Endothelial cell of umbilical vein (primary cell): ENCODE data around the gene RAB3C. TPM values are rescaled to one million over a fixed set of nuclear protein-coding genes. Genes with fewer than 3 reads are reported as not detected.

Source experiments
- BruUV-seq: library from RNA; stranded (reverse); fragments of 400-500 nt; replicated peaks from 2 replicates; lab custom pipeline; 2021; lab: Mats Ljungman, UMichigan
- CTCF ChIA-PET: fragments of 300-600, 350-600 bp; sonication (Branson Sonifier 250); formaldehyde crosslinking; loops from one replicate; lab custom pipeline; 2021; ENCODE audit warnings: antibody characterized with exemption, inconsistent platforms; lab: Charles Lee
- POLR2A ChIA-PET: fragments of 300-600, 350-600 bp; sonication (Branson Sonifier 250); formaldehyde crosslinking; loops from one replicate; lab custom pipeline; 2021; ENCODE audit warnings: antibody characterized with exemption, inconsistent platforms; lab: Charles Lee
- DNase-seq: peaks from one replicate; pipeline ENCODE4 v3.0.0-alpha.2; 2011; ENCODE audit warnings: low read depth, low spot score
- FAIRE-seq: peaks from 2 replicates; lab custom pipeline; 2011; peaks lifted over from hg19 to GRCh38; lab: Jason Lieb, UNC
- H2AFZ ChIP-seq: 2 replicates; pipeline ENCODE4 v1.6.0; 2012; ENCODE audit warnings: low read depth, low read length, control low read depth, inconsistent platforms
- H3K27ac ChIP-seq: 2 replicates; pipeline ENCODE4 v1.5.1; 2011; ENCODE audit warnings: low read depth, mild to moderate bottlenecking, control low read depth, low read length, moderate library complexity; ENCODE audit not compliant: insufficient read depth
- H3K27me3 ChIP-seq, 2 experiments: 2 replicates each; pipeline versions ENCODE4 v1.6.0 to v1.6.1; 2011; ENCODE audit warnings: low read length in 2 of 2, mixed read lengths in 1 of 2; ENCODE audit not compliant: control insufficient read depth in 2 of 2, insufficient read depth in 2 of 2
- H3K36me3 ChIP-seq, 2 experiments: 2 replicates in 1 of 2; 3 replicates in 1 of 2; pipeline ENCODE4 v1.5.1; 2011; ENCODE audit warnings: low read length in 2 of 2, mild to moderate bottlenecking in 1 of 2, moderate library complexity in 1 of 2; ENCODE audit not compliant: control insufficient read depth in 2 of 2, insufficient read depth in 2 of 2; ENCODE audit errors: extremely low read depth in 1 of 2
- H3K4me1 ChIP-seq: 3 replicates; pipeline ENCODE4 v1.5.1; 2011; ENCODE audit warnings: mild to moderate bottlenecking, low read length; ENCODE audit not compliant: control insufficient read depth, insufficient read depth; ENCODE audit errors: extremely low read depth
- H3K4me2 ChIP-seq: 2 replicates; pipeline ENCODE4 v1.6.1; 2011; ENCODE audit warnings: low read length, control low read depth, mixed read lengths; ENCODE audit not compliant: insufficient read depth
- H3K4me3 ChIP-seq, 3 experiments: fragments of 200-600 bp in 1 of 3; sonication (generic), shearing (Covaris generic) in 1 of 3; replicated peaks in 1 of 3; 2 replicates each; pipeline ENCODE4 v1.5.1; 2011 to 2016; ENCODE audit warnings: control low read depth in 3 of 3, low read length in 3 of 3, mild to moderate bottlenecking in 2 of 3, inconsistent platforms in 1 of 3, low read depth in 1 of 3, moderate library complexity in 1 of 3; ENCODE audit not compliant: insufficient read depth in 1 of 3
- H3K79me2 ChIP-seq: 2 replicates; pipeline ENCODE4 v1.6.0; 2012; ENCODE audit warnings: low read length, inconsistent platforms; ENCODE audit not compliant: control insufficient read depth, insufficient read depth
- H3K9ac ChIP-seq: replicated peaks from 2 replicates; pipeline ENCODE3; 2011; ENCODE audit warnings: low read length, control low read depth; ENCODE audit not compliant: insufficient read depth; ENCODE audit errors: extremely low read depth
- H3K9me1 ChIP-seq: replicated peaks from 3 replicates; pipeline ENCODE4 v1.6.0; 2011; ENCODE audit warnings: mild to moderate bottlenecking, low read length; ENCODE audit not compliant: control insufficient read depth, insufficient read depth; ENCODE audit errors: extremely low read depth
- H3K9me3 ChIP-seq: replicated peaks from 2 replicates; pipeline ENCODE4 v1.5.1; 2012; ENCODE audit warnings: low read length, inconsistent platforms; ENCODE audit not compliant: control insufficient read depth, insufficient read depth
- H4K20me1 ChIP-seq: replicated peaks from 2 replicates; pipeline ENCODE3; 2011; ENCODE audit warnings: mild to moderate bottlenecking, low read length; ENCODE audit not compliant: control insufficient read depth, insufficient read depth; ENCODE audit errors: extremely low read depth
- CTCF ChIP-seq, 2 donors: IDR thresholded peaks; 1 replicate in 1 of 2; 2 replicates in 1 of 2; pipeline ENCODE4 v1.5.1; 2011; ENCODE audit warnings: low read length in 2 of 2, mild to moderate bottlenecking in 2 of 2, moderate library complexity in 2 of 2, control low read depth in 1 of 2, inconsistent platforms in 1 of 2, low read depth in 1 of 2; ENCODE audit not compliant: insufficient read depth in 1 of 2; ENCODE audit errors: extremely low read depth in 1 of 2
- EZH2 ChIP-seq: IDR thresholded peaks from 2 replicates; pipeline ENCODE4 v1.6.1; 2012; ENCODE audit warnings: borderline replicate concordance, low read depth, mild to moderate bottlenecking, moderate library complexity, low read length, inconsistent platforms; ENCODE audit not compliant: severe bottlenecking
- FOS ChIP-seq: IDR thresholded peaks from 2 replicates; pipeline ENCODE4 v1.6.1; 2011; ENCODE audit warnings: mild to moderate bottlenecking, low read length, moderate library complexity, borderline replicate concordance; ENCODE audit not compliant: insufficient read depth
- GATA2 ChIP-seq: IDR thresholded peaks from 2 replicates; pipeline ENCODE4 v1.7.0; 2011; ENCODE audit warnings: low read depth, mild to moderate bottlenecking, moderate library complexity, mixed read lengths, low read length; ENCODE audit not compliant: insufficient read length, insufficient read depth
- JUN ChIP-seq: IDR thresholded peaks from 2 replicates; pipeline ENCODE4 v1.6.1; 2011; ENCODE audit warnings: borderline replicate concordance, low read depth; ENCODE audit not compliant: insufficient read length, insufficient read depth
- MAX ChIP-seq: IDR thresholded peaks from 2 replicates; pipeline ENCODE4 v1.6.1; 2011; ENCODE audit not compliant: insufficient read depth, insufficient read length
- MYC ChIP-seq: IDR thresholded peaks from one replicate; pipeline ENCODE4 v1.6.1; 2011; ENCODE audit warnings: mild to moderate bottlenecking, low read depth, low read length
- POLR2A ChIP-seq: IDR thresholded peaks from 2 replicates; pipeline ENCODE4 v1.6.1; 2012; ENCODE audit warnings: low read depth, mild to moderate bottlenecking, control low read depth, low read length
- POLR2AphosphoS5 ChIP-seq: IDR thresholded peaks from 2 replicates; pipeline ENCODE4 v1.6.1; 2012; ENCODE audit warnings: low read depth, mild to moderate bottlenecking, control low read depth, low read length, moderate library complexity; ENCODE audit not compliant: insufficient read depth
- dilution Hi-C: fragments of 300-500 bp; cut with MboI; formaldehyde crosslinking; loops from one replicate; pipeline ENCODE4 v1.15.0; 2019; ENCODE audit warnings: low sequenced_read_pairs; ENCODE audit not compliant: extremely low pct_ligation_motif_present
- intact Hi-C: fragments of 100-400 bp; cut with micrococcal nuclease; formaldehyde crosslinking; loops from one replicate; pipeline ENCODE4 v1.10.0; 2022
- polyA plus RNA-seq, 4 experiments: library from polyadenylated mRNA; depleted of rRNA in 3 of 4; stranded (reverse) in 3 of 4; unstranded in 1 of 4; fragments of >200 nt; gene quantifications; 2 replicates each; pipeline versions ENCODE4 v1.2.1 to v1.2.3, GENCODE V29; 2011 to 2012; ENCODE audit warnings: missing spikeins in 1 of 4
- total RNA-seq: library from RNA; stranded (reverse); gene quantifications from 2 replicates; pipeline ENCODE4 v1.2.3, GENCODE V29; 2021

RAB3C gene
- total and polyA plus RNA-seq, 2 donors (not counting 3 experiments of a cell fraction or from before 2014, with no cell fraction given), result 0.04 to 0.66 TPM

GRCh38 chr5:58710871-58711270 lies 128.0 kb downstream of the RAB3C start:
- Histone ChIP-seq H2AFZ (no peak overlapping the region), H3K27ac (no peak overlapping the region), H3K27me3 (no peaks in the 10 kb centered on the region), H3K4me3 (no peak overlapping the region), H3K9ac (no peak overlapping the region), H3K9me1 (no peaks in the 10 kb centered on the region), H4K20me1 (no peaks in the 10 kb centered on the region), H3K79me2 (no peaks in the 10 kb centered on the region), H3K36me3 (no peaks in the 10 kb centered on the region), H3K4me1 (no peaks in the 10 kb centered on the region), H3K4me2 (no peak overlapping the region), H3K9me3 (no peaks in the 10 kb centered on the region)
- intact Hi-C loops (no loop called here), dilution Hi-C loops (no loop called here)
- FAIRE-seq (no peak), DNase-seq (no peak)
- no TSS peak for BruUV-seq
- CTCF ChIA-PET, result interaction anchor here (0.7 kb wide), 1 partner anchor 32 kb away, joined by 3 read pairs; no protein-coding TSS in a partner anchor
- TF ChIP-seq MYC, result no peak
- TF ChIP-seq POLR2AphosphoS5, result no peak
- no peak for TF ChIP-seq POLR2A
- TF ChIP-seq MAX, result no peak
- no peak for TF ChIP-seq CTCF (IDR thresholded peaks at IDR 0.05; ENCODE audit: extremely low read depth in 1 of 2, insufficient read depth in 1 of 2, low read depth in 1 of 2, low read length in 2 of 2)
- no peak for TF ChIP-seq GATA2
- no peak for TF ChIP-seq FOS
- no peak for TF ChIP-seq JUN
- TF ChIP-seq EZH2, result no peak
- POLR2A ChIA-PET, result no interaction called here
